GM21619 (cell line): ENCODE results near the gene C1orf53.
"Not testable (repeated sequence)": the region's sequence is repeated elsewhere in the genome, so short reads cannot be mapped to it uniquely, and the experiment has no call there.

ENCODE experiments used
- ATAC-seq: cut with Tn5 transposase; IDR thresholded peaks from one replicate; pipeline ENCODE4 v1.9.1; 2021; ENCODE audit not compliant: unreplicated experiment

C1orf53 gene

GRCh38 chr1:197902454-197903195, at the start of gene C1orf53:
Gene C1orf53 (plus strand): TSS chr1:197902630. CDS start chr1:197902650, 20 bp downstream.
- ATAC-seq: peak; percentile 95

GRCh38 chr1:197855751-197856150, 46.7 kb upstream of the C1orf53 start:
- not testable (repeated sequence) for ATAC-seq

- no peak for ATAC-seq
These were observed 45.0 kb upstream of the C1orf53 start for GRCh38 chr1:197857477-197857876.

- ATAC-seq: no peak
These were observed 43.4 kb upstream of the C1orf53 start for GRCh38 chr1:197859024-197859423.

GRCh38 chr1:197862221-197862620, 40.2 kb upstream of the C1orf53 start:
- no peak for ATAC-seq

GRCh38 chr1:197862671-197863070, 39.8 kb upstream of the C1orf53 start:
- ATAC-seq: no peak

- no peak for ATAC-seq
These were observed 36.6 kb upstream of the C1orf53 start for GRCh38 chr1:197865809-197866208.

- ATAC-seq: peak; percentile 91
These were observed 33.5 kb upstream of the C1orf53 start for GRCh38 chr1:197868751-197869489.

- no peak for ATAC-seq
These were observed 32.8 kb upstream of the C1orf53 start for GRCh38 chr1:197869490-197870077.

GRCh38 chr1:197876894-197877293, 25.5 kb upstream of the C1orf53 start:
- ATAC-seq: no peak

- ATAC-seq: not testable (repeated sequence)
These were observed 22.0 kb upstream of the C1orf53 start for GRCh38 chr1:197880385-197880784.

GRCh38 chr1:197882241-197882640, 20.2 kb upstream of the C1orf53 start:
- ATAC-seq: not testable (repeated sequence)

GRCh38 chr1:197884173-197884572, 18.3 kb upstream of the C1orf53 start:
- ATAC-seq: no peak

GRCh38 chr1:197890936-197891335, 11.5 kb upstream of the C1orf53 start:
- no peak for ATAC-seq

GRCh38 chr1:197892684-197893083, 9.7 kb upstream of the C1orf53 start:
- ATAC-seq: no peak

- no peak for ATAC-seq
These were observed 6.1 kb upstream of the C1orf53 start for GRCh38 chr1:197896301-197896700.

GRCh38 chr1:197899037-197899436, 3.4 kb upstream of the C1orf53 start:
- ATAC-seq: no peak

GRCh38 chr1:197902131-197902453, 338 bp upstream of the C1orf53 start:
- ATAC-seq: no peak

GRCh38 chr1:197903196-197903514, 725 bp downstream of the C1orf53 start:
- ATAC-seq: no peak

GRCh38 chr1:197904126-197904787, 1.8 kb downstream of the C1orf53 start:
- ATAC-seq: no peak

- no peak for ATAC-seq
These were observed 3.4 kb downstream of the C1orf53 start for GRCh38 chr1:197905699-197906351.
